ENCODE results near the gene RHCG. TPM values are rescaled to one million over a fixed set of nuclear protein-coding genes. Genes with fewer than 3 reads are reported as not detected.

RHCG gene
- total and polyA plus RNA-seq, 7 donors = 0.30 to 0.66 (median 0.43) TPM; not detected in 3

DNA sequence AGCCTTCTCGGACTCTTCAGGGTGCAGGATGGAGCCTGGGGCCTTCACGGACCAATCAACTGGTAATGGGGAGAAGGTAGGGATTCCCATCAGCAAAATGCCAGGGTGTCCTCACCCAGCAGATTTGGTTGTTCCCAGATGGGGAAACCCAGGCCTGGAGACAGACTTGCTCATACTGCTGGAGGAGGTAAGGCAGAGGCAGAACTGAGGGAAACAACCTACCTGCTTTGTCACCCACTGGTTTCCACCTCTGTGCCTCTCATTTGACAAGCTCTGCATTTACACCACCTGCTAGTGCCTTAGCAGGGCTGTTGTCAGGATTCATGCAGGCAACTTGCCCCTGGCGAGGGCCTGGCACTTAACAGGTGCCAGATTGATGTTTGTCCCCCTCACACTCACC is 15.9 kb downstream of the RHCG start:
- no peaks in the 10 kb centered on the region for H3K9me3 ChIP-seq
- no peak overlapping the region for H3K27ac ChIP-seq
- no peak overlapping the region for H3K4me3 ChIP-seq
- H3K36me3 ChIP-seq (ENCODE audit: insufficient read depth in 1 of 2, low read depth in 1 of 2) = no peaks in the 10 kb centered on the region
- intact Hi-C loops (cut with DNase I) = no loop called here
- DNase-seq (no peak), ATAC-seq (no peak)
- no peaks in the 10 kb centered on the region for H3K4me1 ChIP-seq
- WGBS, 3 donors = 80 to 83% (median 83%) methylated on average over 3 of the region's 3 CpGs
- TF ChIP-seq, protein P1, sequence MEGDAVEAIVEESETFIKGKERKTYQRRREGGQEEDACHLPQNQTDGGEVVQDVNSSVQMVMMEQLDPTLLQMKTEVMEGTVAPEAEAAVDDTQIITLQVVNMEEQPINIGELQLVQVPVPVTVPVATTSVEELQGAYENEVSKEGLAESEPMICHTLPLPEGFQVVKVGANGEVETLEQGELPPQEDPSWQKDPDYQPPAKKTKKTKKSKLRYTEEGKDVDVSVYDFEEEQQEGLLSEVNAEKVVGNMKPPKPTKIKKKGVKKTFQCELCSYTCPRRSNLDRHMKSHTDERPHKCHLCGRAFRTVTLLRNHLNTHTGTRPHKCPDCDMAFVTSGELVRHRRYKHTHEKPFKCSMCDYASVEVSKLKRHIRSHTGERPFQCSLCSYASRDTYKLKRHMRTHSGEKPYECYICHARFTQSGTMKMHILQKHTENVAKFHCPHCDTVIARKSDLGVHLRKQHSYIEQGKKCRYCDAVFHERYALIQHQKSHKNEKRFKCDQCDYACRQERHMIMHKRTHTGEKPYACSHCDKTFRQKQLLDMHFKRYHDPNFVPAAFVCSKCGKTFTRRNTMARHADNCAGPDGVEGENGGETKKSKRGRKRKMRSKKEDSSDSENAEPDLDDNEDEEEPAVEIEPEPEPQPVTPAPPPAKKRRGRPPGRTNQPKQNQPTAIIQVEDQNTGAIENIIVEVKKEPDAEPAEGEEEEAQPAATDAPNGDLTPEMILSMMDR (IDR thresholded peaks at IDR 0.05) = no peak
- H3K27me3 ChIP-seq (ENCODE audit: insufficient read depth in 3 of 3, low read length in 2 of 3) = peaks cover 0 to 33% (median 2%) of the 10 kb centered on the region in 3 donors

DNA sequence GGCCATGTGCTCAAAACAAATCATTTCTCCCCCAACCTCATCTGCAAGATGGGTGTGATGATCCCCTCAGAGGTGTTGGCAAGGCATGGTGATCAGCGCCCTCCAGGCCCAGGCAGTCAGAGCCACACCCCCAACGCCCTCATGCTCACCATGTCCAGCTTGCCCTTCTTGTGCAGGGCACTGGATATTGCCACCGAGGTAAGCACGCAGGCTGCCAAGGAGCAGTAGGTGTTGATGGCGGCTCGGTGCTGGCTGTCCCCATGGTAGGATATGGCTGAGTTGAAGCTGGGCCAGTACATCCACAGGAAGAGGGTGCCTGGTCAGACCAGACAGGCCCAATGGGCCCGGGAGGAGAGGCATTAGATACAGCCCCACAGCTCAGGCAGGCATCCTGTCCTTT is 17.2 kb downstream of the RHCG start:
- WGBS, 3 donors = 73 to 84% (median 75%) methylated on average over 6 to 7 of the region's 7 CpGs
- no peaks in the 10 kb centered on the region for H3K9me3 ChIP-seq
- TF ChIP-seq, protein P1 (IDR thresholded peaks at IDR 0.05) = no peak
- DNase-seq = no peak
- intact Hi-C loops (cut with DNase I) = no loop called here
- ATAC-seq = no peak
- no peaks in the 10 kb centered on the region for H3K4me1 ChIP-seq
- H3K4me3 ChIP-seq = no peak overlapping the region
- peaks cover 0 to 30% (median 7%) of the 10 kb centered on the region in 3 donors for H3K27me3 ChIP-seq (ENCODE audit: insufficient read depth in 3 of 3, low read length in 2 of 3)
- H3K36me3 ChIP-seq (ENCODE audit: insufficient read depth in 1 of 2, low read depth in 1 of 2) = no peaks in the 10 kb centered on the region
- H3K27ac ChIP-seq = no peak overlapping the region

DNA sequence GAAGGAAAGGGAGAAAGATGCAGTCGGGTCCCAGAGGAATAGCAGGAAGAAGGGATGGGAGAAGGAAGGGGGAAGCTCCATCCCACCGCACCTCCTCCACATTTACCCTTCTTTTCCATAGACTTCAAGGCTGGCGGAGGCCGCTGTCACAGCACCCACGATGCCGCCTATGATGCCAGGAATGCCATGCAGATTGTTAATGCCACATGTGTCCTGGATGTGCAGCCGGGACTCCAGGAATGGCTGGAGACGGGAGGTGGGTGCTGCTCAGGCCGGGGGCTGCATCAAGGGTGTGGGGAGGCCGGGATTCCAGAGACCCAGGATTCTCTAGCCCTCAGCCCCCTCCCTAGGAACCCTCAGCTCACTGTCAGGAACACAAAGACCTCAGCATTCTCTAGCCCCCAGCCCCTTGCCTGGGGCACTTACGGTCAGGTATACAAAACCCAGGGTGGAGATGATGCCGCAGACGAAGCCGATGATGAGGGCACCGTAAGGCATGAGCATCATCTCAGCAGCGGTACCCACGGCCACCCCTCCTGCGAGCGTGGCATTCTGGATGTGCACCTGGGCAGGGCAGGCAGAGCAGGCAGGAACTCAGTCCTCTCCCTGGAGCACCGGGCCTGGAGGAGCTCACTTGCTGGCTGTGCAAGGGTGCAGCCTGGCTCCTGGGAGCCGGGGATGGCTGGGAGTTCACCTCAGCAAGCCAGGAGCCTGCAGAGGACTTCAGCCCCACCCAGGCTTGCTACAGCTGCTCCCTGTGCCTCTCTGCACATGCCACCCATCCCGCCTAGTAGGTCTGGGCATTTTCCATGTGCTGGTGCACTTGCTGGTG is 18.8 kb downstream of the RHCG start:
- H3K27ac ChIP-seq = no peak overlapping the region
- intact Hi-C loops (cut with DNase I) = no loop called here
- WGBS, 3 donors = 78 to 80% (median 79%) methylated on average over 21 to 22 of the region's 22 CpGs
- TF ChIP-seq, protein P1 (IDR thresholded peaks at IDR 0.05) = no peak
- H3K9me3 ChIP-seq = no peaks in the 10 kb centered on the region
- H3K27me3 ChIP-seq (ENCODE audit: insufficient read depth in 3 of 3, low read length in 2 of 3) = peaks cover 0 to 36% (median 7%) of the 10 kb centered on the region in 3 donors
- no peaks in the 10 kb centered on the region for H3K36me3 ChIP-seq (ENCODE audit: insufficient read depth in 1 of 2, low read depth in 1 of 2)
- ATAC-seq = no peak
- H3K4me3 ChIP-seq = no peak overlapping the region
- DNase-seq = no peak
- H3K4me1 ChIP-seq = no peaks in the 10 kb centered on the region

DNA sequence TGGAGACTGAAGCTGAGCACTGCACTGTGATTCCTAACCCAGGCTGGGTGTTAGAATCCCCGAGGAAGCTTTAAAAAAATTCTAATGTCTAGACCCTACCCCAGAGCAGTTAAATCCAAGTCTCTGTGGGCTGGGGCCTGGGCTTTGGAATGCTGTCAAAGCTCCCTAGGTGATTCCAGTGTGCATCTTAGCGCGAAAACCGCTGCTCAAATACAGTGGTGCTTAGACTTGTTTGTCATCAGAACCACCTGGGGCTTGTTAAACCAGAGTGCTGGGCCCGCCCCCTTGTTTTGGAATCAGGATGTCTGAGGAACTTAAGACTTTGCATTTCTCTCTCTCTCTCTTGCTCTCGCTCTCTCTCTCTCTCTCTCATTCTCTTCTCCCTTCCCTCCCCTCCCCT is 20.7 kb downstream of the RHCG start:
- intact Hi-C loops (cut with DNase I) = no loop called here

More for the DNA sequence above, 20.7 kb downstream of the RHCG start:
- DNase-seq (no peak), ATAC-seq (no peak)
- no peak overlapping the region for H3K4me3 ChIP-seq
- peaks cover 0 to 56% (median 16%) of the 10 kb centered on the region in 3 donors for H3K27me3 ChIP-seq (ENCODE audit: insufficient read depth in 3 of 3, low read length in 2 of 3)
- no peak overlapping the region for H3K27ac ChIP-seq
- 46 to 52% (median 49%) methylated on average over 6 of the region's 6 CpGs for WGBS, 3 donors
- no peaks in the 10 kb centered on the region for H3K36me3 ChIP-seq (ENCODE audit: insufficient read depth in 1 of 2, low read depth in 1 of 2)
- TF ChIP-seq, protein P1 (IDR thresholded peaks at IDR 0.05) = no peak
- no peaks in the 10 kb centered on the region for H3K4me1 ChIP-seq
- H3K9me3 ChIP-seq = no peaks in the 10 kb centered on the region

All from psoas muscle (tissue), 8 donors.